ENCODE data around the gene HIP1.

DNA sequence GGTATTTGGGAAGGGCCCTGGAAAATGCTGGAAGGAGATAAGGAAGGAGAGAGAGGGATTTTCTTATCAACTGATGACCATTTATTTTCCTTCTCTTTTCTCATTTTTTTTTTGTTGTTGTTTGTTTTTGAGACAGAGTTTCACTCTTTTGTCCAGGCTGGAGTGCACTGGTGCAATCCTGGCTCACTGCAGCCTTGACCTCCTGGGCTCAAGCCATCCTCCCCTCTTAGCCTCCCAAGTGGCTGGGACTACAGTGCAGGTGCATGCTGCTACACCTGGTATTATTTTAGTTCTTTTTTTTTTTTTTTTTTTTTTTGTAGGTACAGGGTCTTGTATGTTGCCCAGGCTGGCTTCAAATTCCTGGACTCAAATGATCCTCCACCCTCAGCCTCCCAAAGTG, 52.2 kb downstream of the HIP1 start:
- no peak for TF ChIP-seq EZH2 (IDR thresholded peaks at IDR 0.05; ENCODE audit: insufficient read depth, low read length)
- TF ChIP-seq, protein P1, sequence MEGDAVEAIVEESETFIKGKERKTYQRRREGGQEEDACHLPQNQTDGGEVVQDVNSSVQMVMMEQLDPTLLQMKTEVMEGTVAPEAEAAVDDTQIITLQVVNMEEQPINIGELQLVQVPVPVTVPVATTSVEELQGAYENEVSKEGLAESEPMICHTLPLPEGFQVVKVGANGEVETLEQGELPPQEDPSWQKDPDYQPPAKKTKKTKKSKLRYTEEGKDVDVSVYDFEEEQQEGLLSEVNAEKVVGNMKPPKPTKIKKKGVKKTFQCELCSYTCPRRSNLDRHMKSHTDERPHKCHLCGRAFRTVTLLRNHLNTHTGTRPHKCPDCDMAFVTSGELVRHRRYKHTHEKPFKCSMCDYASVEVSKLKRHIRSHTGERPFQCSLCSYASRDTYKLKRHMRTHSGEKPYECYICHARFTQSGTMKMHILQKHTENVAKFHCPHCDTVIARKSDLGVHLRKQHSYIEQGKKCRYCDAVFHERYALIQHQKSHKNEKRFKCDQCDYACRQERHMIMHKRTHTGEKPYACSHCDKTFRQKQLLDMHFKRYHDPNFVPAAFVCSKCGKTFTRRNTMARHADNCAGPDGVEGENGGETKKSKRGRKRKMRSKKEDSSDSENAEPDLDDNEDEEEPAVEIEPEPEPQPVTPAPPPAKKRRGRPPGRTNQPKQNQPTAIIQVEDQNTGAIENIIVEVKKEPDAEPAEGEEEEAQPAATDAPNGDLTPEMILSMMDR (IDR thresholded peaks at IDR 0.05; ENCODE audit: insufficient read depth, low read depth, low read length), result no peak

Measured in astrocyte (in vitro differentiated cells and primary cell).